ENCODE measurements around the gene MDFIC.

- TF ChIP-seq, protein P1, sequence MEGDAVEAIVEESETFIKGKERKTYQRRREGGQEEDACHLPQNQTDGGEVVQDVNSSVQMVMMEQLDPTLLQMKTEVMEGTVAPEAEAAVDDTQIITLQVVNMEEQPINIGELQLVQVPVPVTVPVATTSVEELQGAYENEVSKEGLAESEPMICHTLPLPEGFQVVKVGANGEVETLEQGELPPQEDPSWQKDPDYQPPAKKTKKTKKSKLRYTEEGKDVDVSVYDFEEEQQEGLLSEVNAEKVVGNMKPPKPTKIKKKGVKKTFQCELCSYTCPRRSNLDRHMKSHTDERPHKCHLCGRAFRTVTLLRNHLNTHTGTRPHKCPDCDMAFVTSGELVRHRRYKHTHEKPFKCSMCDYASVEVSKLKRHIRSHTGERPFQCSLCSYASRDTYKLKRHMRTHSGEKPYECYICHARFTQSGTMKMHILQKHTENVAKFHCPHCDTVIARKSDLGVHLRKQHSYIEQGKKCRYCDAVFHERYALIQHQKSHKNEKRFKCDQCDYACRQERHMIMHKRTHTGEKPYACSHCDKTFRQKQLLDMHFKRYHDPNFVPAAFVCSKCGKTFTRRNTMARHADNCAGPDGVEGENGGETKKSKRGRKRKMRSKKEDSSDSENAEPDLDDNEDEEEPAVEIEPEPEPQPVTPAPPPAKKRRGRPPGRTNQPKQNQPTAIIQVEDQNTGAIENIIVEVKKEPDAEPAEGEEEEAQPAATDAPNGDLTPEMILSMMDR (conservative IDR thresholded peaks at IDR 0.05; ENCODE audit: low read length): no peak
- no peak for TF ChIP-seq EZH2phosphoT487 (IDR thresholded peaks at IDR 0.05; ENCODE audit: borderline replicate concordance)
These were observed 7.7 kb downstream of the MDFIC start for GRCh38 chr7:114929570-114929969.

Measured in Loucy (cell line).